ENCODE measurements around the gene FLOT1. TPM values are rescaled to one million over a fixed set of nuclear protein-coding genes. Genes with fewer than 3 reads are reported as not detected.

FLOT1 gene
- total and polyA plus RNA-seq, 2 of the 13 experiments (the other 11 are each of a cell fraction or from before 2014, with no cell fraction given), result 82.3 to 130 TPM

DNA sequence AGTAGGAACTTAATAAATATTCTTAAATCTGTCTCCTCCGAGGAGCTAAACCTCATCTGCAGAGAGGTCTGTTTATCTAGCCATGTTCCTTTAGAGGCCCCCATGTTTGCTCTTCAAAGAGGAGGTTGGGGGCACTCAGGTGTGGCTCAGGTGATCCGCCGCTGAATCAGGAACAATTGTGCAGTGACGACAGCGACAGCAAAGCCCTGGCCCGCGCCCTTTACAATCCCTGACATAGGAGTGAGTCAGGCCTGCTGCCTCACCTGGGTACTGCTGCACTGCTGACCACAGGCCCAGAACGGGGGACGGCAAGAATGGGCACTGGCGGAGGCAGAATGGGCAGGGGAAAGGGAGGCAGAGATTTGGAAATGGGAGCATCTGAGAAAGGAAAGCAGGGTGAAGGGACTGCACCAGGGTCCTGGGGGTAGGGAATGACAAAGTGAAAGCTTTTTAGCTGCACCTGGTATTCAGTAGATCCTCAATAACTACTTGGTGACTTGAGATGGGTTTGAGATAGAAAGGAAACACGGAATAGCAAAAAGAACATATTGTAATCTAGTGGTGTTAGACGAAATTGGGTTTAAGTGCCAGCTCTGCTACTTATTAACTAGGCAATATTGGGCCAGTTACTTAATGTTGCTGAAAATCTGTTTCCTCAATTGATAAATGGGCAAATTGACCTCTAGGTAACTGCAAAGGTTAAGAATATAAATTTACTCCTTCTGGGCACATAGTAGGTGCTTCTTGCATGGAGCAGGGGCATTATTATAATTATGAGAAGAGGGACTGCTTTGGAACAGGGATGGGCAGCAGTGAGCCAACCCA lies 7.3 kb upstream of the FLOT1 start (continued):
- TF ChIP-seq, protein P1, sequence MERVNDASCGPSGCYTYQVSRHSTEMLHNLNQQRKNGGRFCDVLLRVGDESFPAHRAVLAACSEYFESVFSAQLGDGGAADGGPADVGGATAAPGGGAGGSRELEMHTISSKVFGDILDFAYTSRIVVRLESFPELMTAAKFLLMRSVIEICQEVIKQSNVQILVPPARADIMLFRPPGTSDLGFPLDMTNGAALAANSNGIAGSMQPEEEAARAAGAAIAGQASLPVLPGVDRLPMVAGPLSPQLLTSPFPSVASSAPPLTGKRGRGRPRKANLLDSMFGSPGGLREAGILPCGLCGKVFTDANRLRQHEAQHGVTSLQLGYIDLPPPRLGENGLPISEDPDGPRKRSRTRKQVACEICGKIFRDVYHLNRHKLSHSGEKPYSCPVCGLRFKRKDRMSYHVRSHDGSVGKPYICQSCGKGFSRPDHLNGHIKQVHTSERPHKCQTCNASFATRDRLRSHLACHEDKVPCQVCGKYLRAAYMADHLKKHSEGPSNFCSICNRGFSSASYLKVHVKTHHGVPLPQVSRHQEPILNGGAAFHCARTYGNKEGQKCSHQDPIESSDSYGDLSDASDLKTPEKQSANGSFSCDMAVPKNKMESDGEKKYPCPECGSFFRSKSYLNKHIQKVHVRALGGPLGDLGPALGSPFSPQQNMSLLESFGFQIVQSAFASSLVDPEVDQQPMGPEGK (CRISPR knock-in tag; IDR thresholded peaks at IDR 0.05), result peak; percentile 72
- TF ChIP-seq TBL1XR1 (IDR thresholded peaks at IDR 0.05; ENCODE audit: borderline replicate concordance, low read length, partially characterized antibody) (no peak), CC2D1A (CRISPR knock-in tag; IDR thresholded peaks at IDR 0.05) (no peak), ZNF354B (CRISPR knock-in tag; IDR thresholded peaks at IDR 0.05) (no peak), CAMTA2 (CRISPR knock-in tag; IDR thresholded peaks at IDR 0.05; ENCODE audit: borderline replicate concordance) (no peak), KLF6 (CRISPR knock-in tag; IDR thresholded peaks at IDR 0.05) (no peak; the same call in 1 of the 2 replicates), EED (CRISPR knock-in tag; IDR thresholded peaks at IDR 0.05) (no peak), TSC22D2 (CRISPR knock-in tag; IDR thresholded peaks at IDR 0.05; ENCODE audit: borderline replicate concordance) (no peak), ZBTB7A (CRISPR knock-in tag; IDR thresholded peaks at IDR 0.05) (no peak)
- TF ChIP-seq, protein P2, sequence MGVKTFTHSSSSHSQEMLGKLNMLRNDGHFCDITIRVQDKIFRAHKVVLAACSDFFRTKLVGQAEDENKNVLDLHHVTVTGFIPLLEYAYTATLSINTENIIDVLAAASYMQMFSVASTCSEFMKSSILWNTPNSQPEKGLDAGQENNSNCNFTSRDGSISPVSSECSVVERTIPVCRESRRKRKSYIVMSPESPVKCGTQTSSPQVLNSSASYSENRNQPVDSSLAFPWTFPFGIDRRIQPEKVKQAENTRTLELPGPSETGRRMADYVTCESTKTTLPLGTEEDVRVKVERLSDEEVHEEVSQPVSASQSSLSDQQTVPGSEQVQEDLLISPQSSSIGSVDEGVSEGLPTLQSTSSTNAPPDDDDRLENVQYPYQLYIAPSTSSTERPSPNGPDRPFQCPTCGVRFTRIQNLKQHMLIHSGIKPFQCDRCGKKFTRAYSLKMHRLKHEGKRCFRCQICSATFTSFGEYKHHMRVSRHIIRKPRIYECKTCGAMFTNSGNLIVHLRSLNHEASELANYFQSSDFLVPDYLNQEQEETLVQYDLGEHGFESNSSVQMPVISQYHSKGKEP (CRISPR knock-in tag; IDR thresholded peaks at IDR 0.05), result no peak
- TF ChIP-seq, protein P3, sequence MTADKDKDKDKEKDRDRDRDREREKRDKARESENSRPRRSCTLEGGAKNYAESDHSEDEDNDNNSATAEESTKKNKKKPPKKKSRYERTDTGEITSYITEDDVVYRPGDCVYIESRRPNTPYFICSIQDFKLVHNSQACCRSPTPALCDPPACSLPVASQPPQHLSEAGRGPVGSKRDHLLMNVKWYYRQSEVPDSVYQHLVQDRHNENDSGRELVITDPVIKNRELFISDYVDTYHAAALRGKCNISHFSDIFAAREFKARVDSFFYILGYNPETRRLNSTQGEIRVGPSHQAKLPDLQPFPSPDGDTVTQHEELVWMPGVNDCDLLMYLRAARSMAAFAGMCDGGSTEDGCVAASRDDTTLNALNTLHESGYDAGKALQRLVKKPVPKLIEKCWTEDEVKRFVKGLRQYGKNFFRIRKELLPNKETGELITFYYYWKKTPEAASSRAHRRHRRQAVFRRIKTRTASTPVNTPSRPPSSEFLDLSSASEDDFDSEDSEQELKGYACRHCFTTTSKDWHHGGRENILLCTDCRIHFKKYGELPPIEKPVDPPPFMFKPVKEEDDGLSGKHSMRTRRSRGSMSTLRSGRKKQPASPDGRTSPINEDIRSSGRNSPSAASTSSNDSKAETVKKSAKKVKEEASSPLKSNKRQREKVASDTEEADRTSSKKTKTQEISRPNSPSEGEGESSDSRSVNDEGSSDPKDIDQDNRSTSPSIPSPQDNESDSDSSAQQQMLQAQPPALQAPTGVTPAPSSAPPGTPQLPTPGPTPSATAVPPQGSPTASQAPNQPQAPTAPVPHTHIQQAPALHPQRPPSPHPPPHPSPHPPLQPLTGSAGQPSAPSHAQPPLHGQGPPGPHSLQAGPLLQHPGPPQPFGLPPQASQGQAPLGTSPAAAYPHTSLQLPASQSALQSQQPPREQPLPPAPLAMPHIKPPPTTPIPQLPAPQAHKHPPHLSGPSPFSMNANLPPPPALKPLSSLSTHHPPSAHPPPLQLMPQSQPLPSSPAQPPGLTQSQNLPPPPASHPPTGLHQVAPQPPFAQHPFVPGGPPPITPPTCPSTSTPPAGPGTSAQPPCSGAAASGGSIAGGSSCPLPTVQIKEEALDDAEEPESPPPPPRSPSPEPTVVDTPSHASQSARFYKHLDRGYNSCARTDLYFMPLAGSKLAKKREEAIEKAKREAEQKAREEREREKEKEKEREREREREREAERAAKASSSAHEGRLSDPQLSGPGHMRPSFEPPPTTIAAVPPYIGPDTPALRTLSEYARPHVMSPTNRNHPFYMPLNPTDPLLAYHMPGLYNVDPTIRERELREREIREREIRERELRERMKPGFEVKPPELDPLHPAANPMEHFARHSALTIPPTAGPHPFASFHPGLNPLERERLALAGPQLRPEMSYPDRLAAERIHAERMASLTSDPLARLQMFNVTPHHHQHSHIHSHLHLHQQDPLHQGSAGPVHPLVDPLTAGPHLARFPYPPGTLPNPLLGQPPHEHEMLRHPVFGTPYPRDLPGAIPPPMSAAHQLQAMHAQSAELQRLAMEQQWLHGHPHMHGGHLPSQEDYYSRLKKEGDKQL (CRISPR knock-in tag; IDR thresholded peaks at IDR 0.05; ENCODE audit: low read depth), result no peak
- TF ChIP-seq, protein P4, sequence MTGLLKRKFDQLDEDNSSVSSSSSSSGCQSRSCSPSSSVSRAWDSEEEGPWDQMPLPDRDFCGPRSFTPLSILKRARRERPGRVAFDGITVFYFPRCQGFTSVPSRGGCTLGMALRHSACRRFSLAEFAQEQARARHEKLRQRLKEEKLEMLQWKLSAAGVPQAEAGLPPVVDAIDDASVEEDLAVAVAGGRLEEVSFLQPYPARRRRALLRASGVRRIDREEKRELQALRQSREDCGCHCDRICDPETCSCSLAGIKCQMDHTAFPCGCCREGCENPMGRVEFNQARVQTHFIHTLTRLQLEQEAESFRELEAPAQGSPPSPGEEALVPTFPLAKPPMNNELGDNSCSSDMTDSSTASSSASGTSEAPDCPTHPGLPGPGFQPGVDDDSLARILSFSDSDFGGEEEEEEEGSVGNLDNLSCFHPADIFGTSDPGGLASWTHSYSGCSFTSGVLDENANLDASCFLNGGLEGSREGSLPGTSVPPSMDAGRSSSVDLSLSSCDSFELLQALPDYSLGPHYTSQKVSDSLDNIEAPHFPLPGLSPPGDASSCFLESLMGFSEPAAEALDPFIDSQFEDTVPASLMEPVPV (CRISPR knock-in tag; IDR thresholded peaks at IDR 0.05), result no peak
- TF ChIP-seq, protein P5, sequence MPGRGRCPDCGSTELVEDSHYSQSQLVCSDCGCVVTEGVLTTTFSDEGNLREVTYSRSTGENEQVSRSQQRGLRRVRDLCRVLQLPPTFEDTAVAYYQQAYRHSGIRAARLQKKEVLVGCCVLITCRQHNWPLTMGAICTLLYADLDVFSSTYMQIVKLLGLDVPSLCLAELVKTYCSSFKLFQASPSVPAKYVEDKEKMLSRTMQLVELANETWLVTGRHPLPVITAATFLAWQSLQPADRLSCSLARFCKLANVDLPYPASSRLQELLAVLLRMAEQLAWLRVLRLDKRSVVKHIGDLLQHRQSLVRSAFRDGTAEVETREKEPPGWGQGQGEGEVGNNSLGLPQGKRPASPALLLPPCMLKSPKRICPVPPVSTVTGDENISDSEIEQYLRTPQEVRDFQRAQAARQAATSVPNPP (CRISPR knock-in tag; IDR thresholded peaks at IDR 0.05), result no peak
